GM19395 (cell line): ENCODE measurements around the gene CHST14.

Experiments used
- ATAC-seq: cut with Tn5 transposase; IDR thresholded peaks from one replicate; pipeline ENCODE4 v1.9.1; 2021; ENCODE audit warnings: mild to moderate bottlenecking, moderate library complexity; ENCODE audit not compliant: unreplicated experiment

Gene CHST14

GRCh38 chr15:40470423-40471104 lies at the start of gene CHST14:
CHST14 (plus strand) TSS chr15:40470984; CDS start chr15:40471214, 230 bp downstream.
- peak; percentile 58 for ATAC-seq

GRCh38 chr15:40421246-40422157 lies 49.3 kb upstream of the CHST14 start:
- ATAC-seq, result peak; percentile 78

- ATAC-seq, result no peak
Measured at GRCh38 chr15:40424483-40425115, 46.2 kb upstream of the CHST14 start.

DNA sequence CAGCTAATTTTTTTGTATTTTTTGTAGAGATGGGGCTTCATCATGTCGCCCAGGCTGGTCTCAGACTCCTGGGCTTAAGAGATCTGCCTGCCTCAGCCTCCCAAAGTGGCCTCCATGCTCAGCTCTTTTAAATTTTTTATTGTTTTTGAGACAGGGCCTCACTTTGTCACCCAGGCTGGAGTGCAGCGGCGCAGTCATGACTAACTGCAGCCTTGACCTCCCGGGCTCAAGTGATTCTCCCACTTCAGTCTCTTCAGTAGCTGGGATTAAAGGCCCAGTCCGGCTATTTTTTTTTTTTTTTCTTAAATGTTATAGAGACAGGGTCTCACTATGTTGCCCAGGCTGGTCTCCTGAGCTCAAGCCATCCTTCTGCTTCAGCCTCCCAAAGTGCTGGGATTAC lies 45.1 kb upstream of the CHST14 start:
- no peak for ATAC-seq

- no peak for ATAC-seq
Measured at GRCh38 chr15:40427188-40427587, 43.6 kb upstream of the CHST14 start.

GRCh38 chr15:40428185-40428584 lies 42.6 kb upstream of the CHST14 start:
- ATAC-seq, result no peak

- ATAC-seq, result no peak
Measured at GRCh38 chr15:40429068-40429710, 41.6 kb upstream of the CHST14 start.

DNA sequence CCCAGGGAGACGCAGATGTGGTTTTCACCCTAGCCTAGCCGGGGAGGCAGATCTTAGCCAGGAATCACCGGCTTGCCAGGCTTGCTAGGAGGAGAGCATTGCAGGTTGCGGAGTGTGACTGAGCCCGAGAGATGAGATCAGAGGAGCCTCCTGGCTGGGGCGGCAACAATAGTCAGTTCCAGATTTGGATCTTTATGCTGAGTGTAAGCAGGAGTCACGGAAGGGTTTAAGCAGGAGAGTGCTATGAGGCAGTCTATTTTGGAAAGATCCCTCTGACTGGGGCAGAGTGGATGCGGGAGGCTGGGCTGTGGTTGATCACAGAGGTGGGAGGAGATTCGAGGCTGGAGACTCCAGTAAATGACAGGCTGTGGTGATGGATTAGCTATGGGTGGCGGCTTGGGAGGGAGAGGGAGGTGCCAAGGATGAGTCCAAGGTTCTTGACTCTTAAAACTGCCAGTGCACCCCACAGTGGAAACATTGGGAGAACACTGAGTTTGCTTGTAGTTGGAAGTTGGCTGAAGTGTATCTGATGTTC lies 40.4 kb upstream of the CHST14 start:
- ATAC-seq, result no peak

DNA sequence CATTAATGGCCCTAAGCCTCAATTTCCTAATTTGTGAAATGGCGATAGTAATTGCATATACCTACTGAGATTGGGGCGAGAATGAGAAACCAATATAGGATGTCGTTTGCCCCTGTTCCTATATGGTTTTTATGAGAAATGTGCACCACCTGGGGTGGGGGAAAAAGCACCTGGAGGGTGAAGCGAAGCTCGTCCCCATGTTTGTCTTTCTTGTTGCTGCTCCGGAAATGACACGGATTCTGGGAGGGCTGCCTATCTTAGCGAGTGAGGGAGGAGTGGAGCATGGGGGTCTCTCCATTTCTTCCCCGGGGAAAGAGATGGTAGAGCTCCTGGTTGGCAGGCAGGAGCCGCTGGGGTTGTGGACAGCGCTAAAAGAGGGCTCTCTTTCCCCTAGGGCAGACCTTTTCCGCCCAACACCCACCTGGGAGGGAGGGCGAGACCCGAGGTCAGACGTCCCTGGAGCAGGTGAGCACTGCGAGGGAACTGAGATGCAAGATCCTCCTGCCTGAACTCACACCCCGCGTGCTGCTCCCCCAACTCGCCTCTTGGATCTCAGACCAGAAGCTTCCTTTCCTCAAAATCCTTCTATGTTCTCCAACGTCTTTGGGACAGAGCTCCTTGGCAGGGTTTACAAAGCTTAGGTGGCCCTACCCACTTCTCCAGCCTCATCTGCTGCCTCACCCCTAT lies 35.6 kb upstream of the CHST14 start:
- ATAC-seq, result no peak

GRCh38 chr15:40435710-40436089 lies 35.1 kb upstream of the CHST14 start:
- no peak for ATAC-seq

GRCh38 chr15:40436116-40436891 lies 34.5 kb upstream of the CHST14 start:
- no peak for ATAC-seq

GRCh38 chr15:40436892-40437751 lies 33.7 kb upstream of the CHST14 start:
- no peak for ATAC-seq

- ATAC-seq, result no peak
Measured at GRCh38 chr15:40437752-40438687, 32.8 kb upstream of the CHST14 start.

DNA sequence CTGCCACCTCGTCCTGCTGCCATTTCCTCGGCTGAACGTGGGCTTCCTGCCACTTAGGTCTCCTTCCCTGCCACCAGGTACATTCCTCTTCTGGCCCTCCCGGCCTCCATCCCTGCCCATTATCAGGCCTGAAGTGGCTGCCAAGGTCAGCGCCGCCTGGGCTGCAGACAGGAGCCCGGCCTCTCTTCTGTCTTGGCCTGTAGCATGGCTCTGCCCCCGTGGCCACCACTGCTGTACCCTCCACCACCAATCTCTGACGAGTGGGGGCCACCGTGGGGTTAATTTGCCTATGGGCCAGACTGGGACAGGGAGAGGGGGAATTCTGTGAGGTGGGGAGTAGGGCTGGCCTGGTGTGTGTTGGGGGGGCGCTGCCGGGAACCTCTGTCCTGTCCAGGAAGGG lies 32.1 kb upstream of the CHST14 start:
- ATAC-seq, result no peak

- no peak for ATAC-seq
Measured at GRCh38 chr15:40439461-40439959, 31.3 kb upstream of the CHST14 start.

DNA sequence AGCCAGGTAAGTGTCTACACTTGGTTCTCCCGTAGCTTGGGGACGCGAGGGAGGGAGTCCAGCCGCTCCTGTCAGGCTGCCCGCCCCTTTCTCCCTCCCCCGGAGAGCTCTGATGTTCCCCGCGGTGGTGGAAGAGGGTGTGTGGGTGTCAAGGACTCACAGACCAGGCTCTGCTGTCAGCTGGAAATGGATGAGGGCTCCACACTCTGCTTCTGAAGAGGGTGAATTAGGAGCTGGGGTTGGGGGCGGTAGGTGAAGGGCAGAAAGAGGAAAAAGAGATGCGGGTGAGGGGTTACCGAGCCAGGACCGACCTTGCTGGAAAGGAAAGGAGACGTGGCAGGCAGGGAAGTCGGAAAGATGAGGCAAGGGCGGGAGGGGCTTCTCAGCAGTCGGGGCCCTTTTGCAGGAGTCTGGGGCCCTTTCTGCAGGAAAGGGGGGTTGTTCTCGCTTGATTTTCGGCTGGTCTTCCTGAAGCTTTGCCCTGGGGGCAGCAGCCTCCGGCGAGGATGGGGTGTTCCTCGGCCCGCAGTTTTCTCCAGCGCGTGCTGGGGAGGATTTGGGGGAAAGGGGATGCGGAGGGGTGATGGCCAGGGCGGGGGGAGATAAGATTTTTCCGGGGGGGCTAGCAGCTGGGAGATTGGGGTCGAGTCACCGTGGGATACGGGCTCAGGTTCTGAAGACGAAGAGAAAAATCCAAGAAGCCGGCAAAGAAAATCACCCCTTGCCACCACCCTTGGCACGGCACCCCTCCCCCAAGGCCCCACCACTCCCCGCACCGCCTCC lies 30.6 kb upstream of the CHST14 start:
- ATAC-seq, result no peak
